Measurements from ENCODE around the gene CEBPA.

DNA sequence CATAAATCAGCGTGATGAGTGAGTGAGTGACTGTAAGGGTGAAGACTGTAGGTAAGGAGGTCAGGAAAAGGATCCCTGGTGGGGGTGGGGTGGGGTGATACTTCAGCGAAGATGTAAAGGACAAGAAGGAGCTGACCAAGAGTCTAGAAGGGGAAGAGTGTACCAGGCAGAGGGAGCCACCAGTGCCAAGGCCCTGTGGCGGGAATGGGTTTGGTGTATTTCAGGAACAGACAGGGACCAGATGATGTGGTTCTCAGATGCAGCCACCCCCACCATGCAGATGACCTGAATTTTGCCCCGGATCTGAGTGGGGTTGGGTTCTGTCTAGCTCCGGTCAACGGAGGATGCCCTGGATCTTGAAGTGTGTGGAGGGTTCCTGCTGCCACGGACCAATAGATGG, 46.6 kb downstream of the CEBPA start:
- TF ChIP-seq POLR2AphosphoS5 (IDR thresholded peaks at IDR 0.05; ENCODE audit: low read depth, low read length) (no peak), POLR2A (IDR thresholded peaks at IDR 0.05; ENCODE audit: low read depth, low read length) (no peak), TAF1 (IDR thresholded peaks at IDR 0.05; ENCODE audit: low read depth, low read length) (no peak), POU2F2 (IDR thresholded peaks at IDR 0.05; ENCODE audit: low read depth, low read length) (no peak), PAX5 (IDR thresholded peaks at IDR 0.05; ENCODE audit: insufficient read depth, low read length, severe bottlenecking) (no peak)
